HEK293 (cell line): ENCODE measurements around the gene SPEM2.

Experiments used
- BCL11B ChIP-seq: fragments of 450-650 bp; formaldehyde crosslinking; IDR thresholded peaks from 2 replicates; pipeline ENCODE4 v1.5.1; 2016; ENCODE audit warnings: low read depth, missing biosample characterization, missing genetic modification characterization
- GFI1B ChIP-seq: fragments of 450-650 bp; formaldehyde crosslinking; IDR thresholded peaks from 2 replicates; pipeline ENCODE4 v1.5.1; 2016; ENCODE audit warnings: missing biosample characterization, missing genetic modification characterization
- GLI4 ChIP-seq: fragments of 450-650 bp; formaldehyde crosslinking; IDR thresholded peaks from 2 replicates; pipeline ENCODE4 v1.5.1; 2016; ENCODE audit warnings: missing biosample characterization, missing genetic modification characterization
- IKZF3 ChIP-seq: fragments of 450-650 bp; IDR thresholded peaks from 2 replicates; pipeline ENCODE4 v1.5.0; 2018; ENCODE audit warnings: missing biosample characterization, mild to moderate bottlenecking, missing genetic modification characterization, moderate library complexity
- KLF7 ChIP-seq: fragments of 450-650 bp; formaldehyde crosslinking; IDR thresholded peaks from 2 replicates; pipeline ENCODE4 v1.5.1; 2016; ENCODE audit warnings: missing biosample characterization, missing genetic modification characterization, borderline replicate concordance
- PRDM1 ChIP-seq: fragments of 450-650 bp; formaldehyde crosslinking; IDR thresholded peaks from 2 replicates; pipeline ENCODE4; 2016; ENCODE audit warnings: missing biosample characterization, missing genetic modification characterization
- PRDM6 ChIP-seq: fragments of 450-650 bp; formaldehyde crosslinking; IDR thresholded peaks from 2 replicates; pipeline ENCODE4 v1.5.1; 2017; ENCODE audit warnings: missing biosample characterization, missing genetic modification characterization
- REPIN1 ChIP-seq: fragments of 450-650 bp; formaldehyde crosslinking; IDR thresholded peaks from 2 replicates; pipeline ENCODE4 v1.5.1; 2017; ENCODE audit warnings: missing biosample characterization, missing genetic modification characterization, low read depth
- SP7 ChIP-seq: fragments of 450-650 bp; formaldehyde crosslinking; IDR thresholded peaks from 2 replicates; pipeline ENCODE4 v1.5.1; 2016; ENCODE audit warnings: missing biosample characterization, missing genetic modification characterization
- TCF7L2 ChIP-seq: IDR thresholded peaks from 2 replicates; pipeline ENCODE4 v1.6.1; 2011; ENCODE audit warnings: low read depth, mild to moderate bottlenecking, inconsistent platforms, low read length, moderate library complexity, borderline replicate concordance
- WT1 ChIP-seq: fragments of 450-650 bp; formaldehyde crosslinking; IDR thresholded peaks from 2 replicates; pipeline ENCODE4 v1.5.1; 2016; ENCODE audit warnings: missing biosample characterization, missing genetic modification characterization
- YY1 ChIP-seq: fragments of 450-650 bp; formaldehyde crosslinking; IDR thresholded peaks from 2 replicates; pipeline ENCODE4 v1.5.1; 2018; ENCODE audit warnings: missing biosample characterization, missing genetic modification characterization
- ZBTB17 ChIP-seq: fragments of 450-650 bp; formaldehyde crosslinking; IDR thresholded peaks from 2 replicates; pipeline ENCODE4 v1.5.1; 2016; ENCODE audit warnings: missing biosample characterization, missing genetic modification characterization
- ZBTB8A ChIP-seq: fragments of 450-650 bp; formaldehyde crosslinking; IDR thresholded peaks from 2 replicates; pipeline ENCODE4 v1.5.1; 2016; ENCODE audit warnings: missing biosample characterization, missing genetic modification characterization
- ZFP3 ChIP-seq: fragments of 450-650 bp; formaldehyde crosslinking; IDR thresholded peaks from 2 replicates; pipeline ENCODE4 v1.5.1; 2016; ENCODE audit warnings: low read depth, missing biosample characterization, missing genetic modification characterization
- ZFP69B ChIP-seq: fragments of 450-650 bp; formaldehyde crosslinking; IDR thresholded peaks from 2 replicates; pipeline ENCODE4 v1.5.1; 2016; ENCODE audit warnings: missing biosample characterization, missing genetic modification characterization
- ZIC2 ChIP-seq: fragments of 450-650 bp; formaldehyde crosslinking; IDR thresholded peaks from 2 replicates; pipeline ENCODE4 v1.5.1; 2016; ENCODE audit warnings: missing biosample characterization, missing genetic modification characterization
- ZNF10 ChIP-seq: fragments of 450-650 bp; formaldehyde crosslinking; IDR thresholded peaks from 2 replicates; pipeline ENCODE4 v1.5.1; 2017; ENCODE audit warnings: missing biosample characterization, missing genetic modification characterization
- ZNF133 ChIP-seq: fragments of 450-650 bp; formaldehyde crosslinking; IDR thresholded peaks from 2 replicates; pipeline ENCODE4 v1.5.1; 2016; ENCODE audit warnings: missing biosample characterization, missing genetic modification characterization
- ZNF157 ChIP-seq: fragments of 450-650 bp; formaldehyde crosslinking; IDR thresholded peaks from 2 replicates; pipeline ENCODE4 v1.5.1; 2016; ENCODE audit warnings: missing biosample characterization, missing genetic modification characterization
- ZNF202 ChIP-seq: fragments of 450-650 bp; formaldehyde crosslinking; IDR thresholded peaks from 2 replicates; pipeline ENCODE4 v1.5.1; 2016; ENCODE audit warnings: missing biosample characterization, missing genetic modification characterization, borderline replicate concordance
- ZNF223 ChIP-seq: fragments of 450-650 bp; formaldehyde crosslinking; IDR thresholded peaks from 2 replicates; pipeline ENCODE4 v1.5.1; 2016; ENCODE audit warnings: missing biosample characterization, missing genetic modification characterization
- ZNF292 ChIP-seq: fragments of 450-650 bp; formaldehyde crosslinking; IDR thresholded peaks from 2 replicates; pipeline ENCODE4 v1.5.1; 2016; ENCODE audit warnings: low read depth, missing biosample characterization, missing genetic modification characterization, borderline replicate concordance
- ZNF324 ChIP-seq: fragments of 450-650 bp; formaldehyde crosslinking; IDR thresholded peaks from 2 replicates; pipeline ENCODE4 v1.5.1; 2016; ENCODE audit warnings: missing biosample characterization, missing genetic modification characterization
- ZNF48 ChIP-seq: fragments of 450-650 bp; formaldehyde crosslinking; IDR thresholded peaks from 2 replicates; pipeline ENCODE4 v1.5.1; 2016; ENCODE audit warnings: missing biosample characterization, missing genetic modification characterization
- ZNF510 ChIP-seq: fragments of 450-650 bp; formaldehyde crosslinking; IDR thresholded peaks from 2 replicates; pipeline ENCODE4 v1.5.1; 2018; ENCODE audit warnings: mild to moderate bottlenecking, missing genetic modification characterization, missing biosample characterization; ENCODE audit not compliant: insufficient replicate concordance
- ZNF548 ChIP-seq: fragments of 450-650 bp; formaldehyde crosslinking; IDR thresholded peaks from 2 replicates; pipeline ENCODE4 v1.5.1; 2016; ENCODE audit warnings: missing biosample characterization, missing genetic modification characterization
- ZNF580 ChIP-seq: fragments of 450-650 bp; formaldehyde crosslinking; IDR thresholded peaks from 2 replicates; pipeline ENCODE4 v1.5.1; 2016; ENCODE audit warnings: missing biosample characterization, missing genetic modification characterization
- ZNF600 ChIP-seq: fragments of 450-650 bp; formaldehyde crosslinking; IDR thresholded peaks from 2 replicates; pipeline ENCODE4 v1.5.1; 2016; ENCODE audit warnings: missing biosample characterization, missing genetic modification characterization
- ZNF654 ChIP-seq: fragments of 450-650 bp; formaldehyde crosslinking; IDR thresholded peaks from 2 replicates; pipeline ENCODE4 v1.5.1; 2016; ENCODE audit warnings: low read depth, missing biosample characterization, missing genetic modification characterization
- ZNF670 ChIP-seq: fragments of 450-650 bp; formaldehyde crosslinking; IDR thresholded peaks from 2 replicates; pipeline ENCODE4 v1.5.1; 2016; ENCODE audit warnings: missing biosample characterization, missing genetic modification characterization, low read depth
- ZNF692 ChIP-seq: fragments of 450-650 bp; formaldehyde crosslinking; IDR thresholded peaks from 2 replicates; pipeline ENCODE4 v1.5.1; 2016; ENCODE audit warnings: missing biosample characterization, missing genetic modification characterization
- ZNF776 ChIP-seq: fragments of 450-650 bp; formaldehyde crosslinking; IDR thresholded peaks from 2 replicates; pipeline ENCODE4 v1.5.0; 2017; ENCODE audit warnings: missing biosample characterization, missing genetic modification characterization, borderline replicate concordance
- ZNF777 ChIP-seq: fragments of 450-650 bp; formaldehyde crosslinking; IDR thresholded peaks from 2 replicates; pipeline ENCODE4 v1.5.1; 2017; ENCODE audit warnings: missing biosample characterization, missing genetic modification characterization, borderline replicate concordance
- ZNF830 ChIP-seq: fragments of 450-650 bp; IDR thresholded peaks from 2 replicates; pipeline ENCODE4 v1.5.0; 2018; ENCODE audit warnings: missing biosample characterization, missing genetic modification characterization, low read depth, mild to moderate bottlenecking, moderate library complexity
- ZSCAN16 ChIP-seq: fragments of 450-650 bp; formaldehyde crosslinking; IDR thresholded peaks from 2 replicates; pipeline ENCODE4 v1.5.1; 2016; ENCODE audit warnings: missing biosample characterization, missing genetic modification characterization
- ZSCAN23 ChIP-seq: fragments of 450-650 bp; formaldehyde crosslinking; IDR thresholded peaks from 2 replicates; pipeline ENCODE4 v1.5.1; 2016; ENCODE audit warnings: missing biosample characterization, missing genetic modification characterization
- TF ChIP-seq, protein P1 (sequence below): fragments of 450-650 bp; IDR thresholded peaks from 2 replicates; pipeline ENCODE4 v1.5.1; 2018; ENCODE audit warnings: missing biosample characterization, missing genetic modification characterization

Gene SPEM2

GRCh38 chr17:7440113-7440833, 14.9 kb downstream of the SPEM2 start (continued):
- TF ChIP-seq IKZF3 (tag by site-specific recombination) (no peak), GLI4 (tag by site-specific recombination) (no peak), ZNF692 (no peak), ZSCAN16 (tag by site-specific recombination) (no peak), ZFP69B (tag by site-specific recombination) (no peak; the same call in 1 of the 2 replicates), ZNF580 (no peak; the same call in 1 of the 2 replicates), ZNF510 (tag by site-specific recombination) (no peak), ZNF777 (tag by site-specific recombination) (peak; percentile 75; the same call in 1 of the 2 replicates), ZNF48 (no peak), ZNF654 (no peak), ZNF133 (tag by site-specific recombination) (no peak), ZNF157 (tag by site-specific recombination) (no peak), ZNF830 (tag by site-specific recombination) (no peak), BCL11B (no peak), KLF7 (tag by site-specific recombination) (no peak), ZSCAN23 (tag by site-specific recombination) (0 out of 2 replicates have a peak, but pooled peaks have one; percentile 38), ZFP3 (tag by site-specific recombination) (no peak), ZNF776 (tag by site-specific recombination) (no peak), ZNF670 (tag by site-specific recombination) (no peak), ZBTB17 (tag by site-specific recombination) (peak; percentile 86), WT1 (tag by site-specific recombination) (peak; percentile 68; the same call in 1 of the 2 replicates), ZNF10 (tag by site-specific recombination) (no peak), PRDM6 (no peak), TCF7L2 (no peak), ZIC2 (tag by site-specific recombination) (peak; percentile 70), ZBTB8A (tag by site-specific recombination) (peak; percentile 83), ZNF324 (peak; percentile 48; the same call in 1 of the 2 replicates), GFI1B (tag by site-specific recombination) (no peak), REPIN1 (tag by site-specific recombination) (0 out of 2 replicates have a peak, but pooled peaks have one; percentile 39), SP7 (tag by site-specific recombination) (peak; percentile 70; the same call in 1 of the 2 replicates), ZNF223 (tag by site-specific recombination) (no peak), ZNF202 (tag by site-specific recombination) (no peak), ZNF292 (tag by site-specific recombination) (no peak), ZNF600 (tag by site-specific recombination) (0 out of 2 replicates have a peak, but pooled peaks have one; percentile 37), ZNF548 (tag by site-specific recombination) (no peak), YY1 (tag by site-specific recombination) (0 out of 2 replicates have a peak, but pooled peaks have one; percentile 20), PRDM1 (tag by site-specific recombination) (no peak)
- TF ChIP-seq, protein P1, sequence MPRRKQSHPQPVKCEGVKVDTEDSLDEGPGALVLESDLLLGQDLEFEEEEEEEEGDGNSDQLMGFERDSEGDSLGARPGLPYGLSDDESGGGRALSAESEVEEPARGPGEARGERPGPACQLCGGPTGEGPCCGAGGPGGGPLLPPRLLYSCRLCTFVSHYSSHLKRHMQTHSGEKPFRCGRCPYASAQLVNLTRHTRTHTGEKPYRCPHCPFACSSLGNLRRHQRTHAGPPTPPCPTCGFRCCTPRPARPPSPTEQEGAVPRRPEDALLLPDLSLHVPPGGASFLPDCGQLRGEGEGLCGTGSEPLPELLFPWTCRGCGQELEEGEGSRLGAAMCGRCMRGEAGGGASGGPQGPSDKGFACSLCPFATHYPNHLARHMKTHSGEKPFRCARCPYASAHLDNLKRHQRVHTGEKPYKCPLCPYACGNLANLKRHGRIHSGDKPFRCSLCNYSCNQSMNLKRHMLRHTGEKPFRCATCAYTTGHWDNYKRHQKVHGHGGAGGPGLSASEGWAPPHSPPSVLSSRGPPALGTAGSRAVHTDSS: no peak
